HCT116 (cell line): ENCODE data around the gene MTMR1. TPM values are rescaled to one million over a fixed set of nuclear protein-coding genes. Genes with fewer than 3 reads are reported as not detected.

Source experiments
- ATAC-seq: fragments of 200-7000 bp; cut with Tn5 transposase; 2 replicates; pipeline ENCODE4 v1.9.1; 2020; ENCODE audit warnings: mild to moderate bottlenecking, moderate library complexity
- BruUV-seq: library from RNA; stranded (reverse); fragments of 400-500 nt; replicated peaks from 2 replicates; lab custom pipeline; 2021; lab: Mats Ljungman, UMichigan
- CTCF ChIA-PET: fragments of 300-600 bp; sonication (Branson Sonifier 250); formaldehyde crosslinking; loops from one replicate; lab custom pipeline; 2021; ENCODE audit warnings: antibody characterized with exemption; lab: Charles Lee
- POLR2A ChIA-PET: fragments of 300-600, 350-600 bp; sonication (Branson Sonifier 250); formaldehyde crosslinking; loops from one replicate; lab custom pipeline; 2021; ENCODE audit warnings: antibody characterized with exemption; lab: Charles Lee
- RAD21 ChIA-PET, 2 experiments: fragments of 300-600 bp; sonication (Branson Sonifier 250); formaldehyde crosslinking; loops; one replicate each; lab custom pipeline; 2023; ENCODE audit warnings: low total read pairs in 2 of 2; ENCODE audit not compliant: uncharacterized antibody in 2 of 2, unreplicated experiment in 2 of 2, low non-redundant PET in 1 of 2; lab: Charles Lee
- DNase-seq: peaks from one replicate; pipeline ENCODE4 v3.0.0-alpha.2; 2010; ENCODE audit warnings: low read depth, low spot score
- H2AFZ ChIP-seq: fragments of 200-600 bp; shearing (Covaris generic), sonication (generic); 2 replicates; pipeline ENCODE4 v1.6.1; 2017; ENCODE audit warnings: low read depth, mixed run types, mixed read lengths, antibody characterized with exemption, low read length; ENCODE audit not compliant: poor library complexity, severe bottlenecking
- H3K27ac ChIP-seq: 2 replicates; pipeline ENCODE4 v1.5.1; 2012; ENCODE audit warnings: low read depth, low read length
- H3K27me3 ChIP-seq: fragments of 200-600 bp; sonication (generic); 2 replicates; pipeline ENCODE4 v1.6.1; 2016; ENCODE audit warnings: mixed run types, low read length, mixed read lengths; ENCODE audit not compliant: insufficient read depth
- H3K36me3 ChIP-seq, 2 experiments: fragments of 200-500 bp in 1 of 2; fragments of 200-600 bp in 1 of 2; sonication (Bioruptor generic) in 1 of 2; sonication (generic) in 1 of 2; 2 replicates each; pipeline versions ENCODE4 v1.5.1 to v1.6.1; 2014 to 2016; ENCODE audit warnings: low read length in 2 of 2, inconsistent platforms in 1 of 2, mixed read lengths in 1 of 2, mixed run types in 1 of 2; ENCODE audit not compliant: insufficient read depth in 2 of 2, control insufficient read depth in 1 of 2
- H3K4me1 ChIP-seq, 2 experiments: fragments of 200-600 bp in 1 of 2; sonication (generic) in 1 of 2; 2 replicates each; pipeline versions ENCODE4 v1.5.1 to v1.6.1; 2012 to 2017; ENCODE audit warnings: low read length in 2 of 2, inconsistent platforms in 1 of 2, mild to moderate bottlenecking in 1 of 2, mixed read lengths in 1 of 2, mixed run types in 1 of 2, moderate library complexity in 1 of 2; ENCODE audit not compliant: insufficient read depth in 2 of 2, control insufficient read depth in 1 of 2
- H3K4me2 ChIP-seq: fragments of 200-600 bp; sonication (generic); 2 replicates; pipeline ENCODE4 v1.6.1; 2017; ENCODE audit warnings: mixed run types, low read length, mixed read lengths
- H3K4me3 ChIP-seq, 2 experiments: fragments of 200-600 bp in 1 of 2; sonication (generic) in 1 of 2; replicated peaks in 1 of 2; 2 replicates each; pipeline ENCODE4 v1.5.1; 2011 to 2016; ENCODE audit warnings: low read length in 2 of 2, control low read depth in 1 of 2, low read depth in 1 of 2, mild to moderate bottlenecking in 1 of 2, mixed read lengths in 1 of 2, mixed run types in 1 of 2
- H3K79me2 ChIP-seq: fragments of 200-600 bp; sonication (generic); 2 replicates; pipeline ENCODE4 v1.6.1; 2017; ENCODE audit warnings: mild to moderate bottlenecking, mixed run types, low read length, moderate library complexity, mixed read lengths; ENCODE audit not compliant: insufficient read depth
- H3K9ac ChIP-seq: fragments of 200-600 bp; sonication (generic); 2 replicates; pipeline ENCODE4 v1.6.1; 2016; ENCODE audit warnings: low read length, mixed read lengths
- H3K9me2 ChIP-seq: fragments of 200-600 bp; sonication (generic), shearing (Covaris generic); 2 replicates; pipeline ENCODE4 v1.6.1; 2017; ENCODE audit warnings: mixed run types, mild to moderate bottlenecking, moderate library complexity; ENCODE audit not compliant: insufficient read depth
- H3K9me3 ChIP-seq, 2 experiments: fragments of 200-500 bp in 1 of 2; fragments of 200-600 bp in 1 of 2; sonication (Bioruptor generic) in 1 of 2; sonication (generic) in 1 of 2; 2 replicates each; pipeline ENCODE4 v1.6.1; 2014 to 2017; ENCODE audit warnings: low read length in 2 of 2, mixed read lengths in 2 of 2, inconsistent platforms in 1 of 2, low read depth in 1 of 2, mild to moderate bottlenecking in 1 of 2, mixed run types in 1 of 2, moderate library complexity in 1 of 2; ENCODE audit not compliant: control insufficient read depth in 1 of 2, insufficient read depth in 1 of 2
- H4K20me1 ChIP-seq: fragments of 200-600 bp; sonication (generic), shearing (Covaris generic); 2 replicates; pipeline ENCODE4 v1.6.1; 2017; ENCODE audit warnings: mixed run types, mild to moderate bottlenecking, moderate library complexity; ENCODE audit not compliant: insufficient read depth
- ATF3 ChIP-seq: IDR thresholded peaks from 2 replicates; pipeline ENCODE4 v1.6.1; 2012
- CEBPB ChIP-seq: IDR thresholded peaks from 2 replicates; pipeline ENCODE4 v1.6.1; 2012; ENCODE audit warnings: low read depth
- EGR1 ChIP-seq: IDR thresholded peaks from 2 replicates; pipeline ENCODE4 v1.6.1; 2012; ENCODE audit warnings: low read depth
- EZH2 ChIP-seq: fragments of 200-600 bp; sonication (generic); IDR thresholded peaks from 2 replicates; pipeline ENCODE4 v1.6.1; 2017; ENCODE audit warnings: antibody characterized with exemption, mixed run types
- EZH2phosphoT487 ChIP-seq: fragments of 200-600 bp; IDR thresholded peaks from 2 replicates; pipeline ENCODE4 v1.6.1; 2018; ENCODE audit warnings: antibody characterized with exemption, borderline replicate concordance
- FOSL1 ChIP-seq: IDR thresholded peaks from 2 replicates; pipeline ENCODE4 v1.6.1; 2012; ENCODE audit warnings: low read depth
- JUND ChIP-seq: IDR thresholded peaks from 2 replicates; pipeline ENCODE4 v1.6.1; 2012
- POLR2A ChIP-seq: IDR thresholded peaks from 2 replicates; pipeline ENCODE4 v1.7.0; 2011; ENCODE audit warnings: borderline replicate concordance; ENCODE audit not compliant: insufficient read depth, insufficient read length; ENCODE audit errors: extremely low read depth
- POLR2AphosphoS5 ChIP-seq: IDR thresholded peaks from 2 replicates; pipeline ENCODE4 v1.6.1; 2011; ENCODE audit warnings: mild to moderate bottlenecking, low read depth, low read length, moderate library complexity
- RAD21 ChIP-seq: IDR thresholded peaks from 2 replicates; pipeline ENCODE4 v1.6.1; 2012; ENCODE audit warnings: low read depth, mild to moderate bottlenecking
- SIN3A ChIP-seq: IDR thresholded peaks from 2 replicates; pipeline ENCODE4 v1.6.1; 2012; ENCODE audit warnings: low read depth
- SRF ChIP-seq: IDR thresholded peaks from 2 replicates; pipeline ENCODE4 v1.6.1; 2012; ENCODE audit warnings: low read depth
- TCF7L2 ChIP-seq: IDR thresholded peaks from 2 replicates; pipeline ENCODE4 v1.7.0; 2011; ENCODE audit warnings: borderline replicate concordance, inconsistent platforms; ENCODE audit not compliant: insufficient read depth, insufficient read length; ENCODE audit errors: extremely low read depth
- intact Hi-C: fragments of 100-400 bp; cut with micrococcal nuclease; formaldehyde crosslinking; loops from 2 replicates; pipeline ENCODE4 v1.10.0; 2022
- total RNA-seq: library from RNA; stranded (reverse); gene quantifications from one replicate; pipeline ENCODE4 v1.2.1, GENCODE V29; 2021; ENCODE audit not compliant: unreplicated experiment
- TF ChIP-seq, protein P1 (sequence below): IDR thresholded peaks from 2 replicates; pipeline ENCODE4 v1.6.1; 2012; ENCODE audit warnings: low read depth
- TF ChIP-seq, protein P2 (sequence below): IDR thresholded peaks from 2 replicates; pipeline ENCODE4 v1.6.1; 2012

MTMR1 gene
- total RNA-seq, 1 experiment from 2014 or later, result 20.0 TPM

DNA sequence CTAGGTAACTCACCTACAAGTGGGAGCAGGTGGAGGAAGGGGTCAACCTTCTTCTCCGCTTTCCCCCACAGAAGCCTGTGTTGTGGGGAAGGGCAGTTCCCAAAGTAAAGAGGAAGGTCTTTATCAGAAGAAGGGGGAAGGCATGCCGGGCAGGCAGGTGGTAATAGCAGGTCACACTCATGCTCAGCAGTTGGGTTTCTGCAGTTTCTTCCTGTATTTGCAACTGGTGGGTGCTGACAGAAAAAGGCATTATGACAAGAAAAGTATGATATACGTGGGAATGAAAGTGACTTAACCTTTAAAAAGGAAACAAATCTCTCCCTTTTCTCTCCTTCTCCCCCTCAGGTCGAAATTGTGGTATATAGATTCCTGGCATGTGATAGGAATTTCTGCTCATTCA is 3.7 kb downstream of the MTMR1 start:
- Histone ChIP-seq H3K36me3 (no peaks in the 10 kb centered on the region), H3K4me3 (no peak overlapping the region), H3K4me2 (no peak overlapping the region), H3K9me2 (no peaks in the 10 kb centered on the region), H2AFZ (no peak overlapping the region), H3K4me1 (peaks cover 7 to 19% of the 10 kb centered on the region in 2 experiments; a peak in 3 of 4 replicates), H3K9ac (no peak overlapping the region), H4K20me1 (no peaks in the 10 kb centered on the region), H3K9me3 (no peaks in the 10 kb centered on the region), H3K27me3 (no peaks in the 10 kb centered on the region), H3K27ac (no peak overlapping the region), H3K79me2 (peaks cover 38% of the 10 kb centered on the region)
- CTCF ChIA-PET, result no interaction called here
- no peak for TF ChIP-seq CEBPB
- TF ChIP-seq RAD21, result no peak
- no peak for TF ChIP-seq FOSL1
- no peak for TF ChIP-seq ATF3
- no peak for TF ChIP-seq EZH2
- no peak for TF ChIP-seq SRF
- no peak for TF ChIP-seq SIN3A
- no peak for TF ChIP-seq JUND
- TF ChIP-seq POLR2AphosphoS5, result no peak
- TF ChIP-seq, protein P1, sequence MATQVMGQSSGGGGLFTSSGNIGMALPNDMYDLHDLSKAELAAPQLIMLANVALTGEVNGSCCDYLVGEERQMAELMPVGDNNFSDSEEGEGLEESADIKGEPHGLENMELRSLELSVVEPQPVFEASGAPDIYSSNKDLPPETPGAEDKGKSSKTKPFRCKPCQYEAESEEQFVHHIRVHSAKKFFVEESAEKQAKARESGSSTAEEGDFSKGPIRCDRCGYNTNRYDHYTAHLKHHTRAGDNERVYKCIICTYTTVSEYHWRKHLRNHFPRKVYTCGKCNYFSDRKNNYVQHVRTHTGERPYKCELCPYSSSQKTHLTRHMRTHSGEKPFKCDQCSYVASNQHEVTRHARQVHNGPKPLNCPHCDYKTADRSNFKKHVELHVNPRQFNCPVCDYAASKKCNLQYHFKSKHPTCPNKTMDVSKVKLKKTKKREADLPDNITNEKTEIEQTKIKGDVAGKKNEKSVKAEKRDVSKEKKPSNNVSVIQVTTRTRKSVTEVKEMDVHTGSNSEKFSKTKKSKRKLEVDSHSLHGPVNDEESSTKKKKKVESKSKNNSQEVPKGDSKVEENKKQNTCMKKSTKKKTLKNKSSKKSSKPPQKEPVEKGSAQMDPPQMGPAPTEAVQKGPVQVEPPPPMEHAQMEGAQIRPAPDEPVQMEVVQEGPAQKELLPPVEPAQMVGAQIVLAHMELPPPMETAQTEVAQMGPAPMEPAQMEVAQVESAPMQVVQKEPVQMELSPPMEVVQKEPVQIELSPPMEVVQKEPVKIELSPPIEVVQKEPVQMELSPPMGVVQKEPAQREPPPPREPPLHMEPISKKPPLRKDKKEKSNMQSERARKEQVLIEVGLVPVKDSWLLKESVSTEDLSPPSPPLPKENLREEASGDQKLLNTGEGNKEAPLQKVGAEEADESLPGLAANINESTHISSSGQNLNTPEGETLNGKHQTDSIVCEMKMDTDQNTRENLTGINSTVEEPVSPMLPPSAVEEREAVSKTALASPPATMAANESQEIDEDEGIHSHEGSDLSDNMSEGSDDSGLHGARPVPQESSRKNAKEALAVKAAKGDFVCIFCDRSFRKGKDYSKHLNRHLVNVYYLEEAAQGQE, result no peak
- no peak for TF ChIP-seq EZH2phosphoT487
- TF ChIP-seq EGR1, result no peak
- no peak for TF ChIP-seq TCF7L2
- TF ChIP-seq POLR2A, result no peak
- TF ChIP-seq, protein P2, sequence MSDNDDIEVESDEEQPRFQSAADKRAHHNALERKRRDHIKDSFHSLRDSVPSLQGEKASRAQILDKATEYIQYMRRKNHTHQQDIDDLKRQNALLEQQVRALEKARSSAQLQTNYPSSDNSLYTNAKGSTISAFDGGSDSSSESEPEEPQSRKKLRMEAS, result no peak
- ATAC-seq, result no peak
- BruUV-seq, result no TSS peak
- POLR2A ChIA-PET, result no interaction called here
- DNase-seq, result no peak
- RAD21 ChIA-PET, result no interaction called here
- intact Hi-C loops, result no loop called here
